ENCODE measurements around the gene PRR15L.

- no peak for TF ChIP-seq SMC3 (IDR thresholded peaks at IDR 0.05; ENCODE audit: low read depth, low read length)
- no peak for TF ChIP-seq POLR2A (IDR thresholded peaks at IDR 0.05; ENCODE audit: low read depth, low read length)
- no peak for TF ChIP-seq CTCF (conservative IDR thresholded peaks at IDR 0.05; ENCODE audit: low read depth, low read length)
- TF ChIP-seq CEBPB (IDR thresholded peaks at IDR 0.05; ENCODE audit: low read depth, low read length) = no peak
- TF ChIP-seq RFX5 (IDR thresholded peaks at IDR 0.05; ENCODE audit: low read depth, low read length) = no peak
- TF ChIP-seq MXI1 (IDR thresholded peaks at IDR 0.05; ENCODE audit: borderline replicate concordance, low read depth, low read length) = no peak
- no peak for TF ChIP-seq FOS (IDR thresholded peaks at IDR 0.05; ENCODE audit: low read depth, low read length)
- no peak for TF ChIP-seq MAFK (IDR thresholded peaks at IDR 0.05; ENCODE audit: low read depth, low read length)
- TF ChIP-seq RCOR1 (IDR thresholded peaks at IDR 0.05; ENCODE audit: insufficient replicate concordance, low read length) = no peak
- TF ChIP-seq USF2 (IDR thresholded peaks at IDR 0.05; ENCODE audit: low read depth, low read length) = no peak
Observed at GRCh38 chr17:47955497-47956461, 1.9 kb downstream of the PRR15L start.
